HG03139 (cell line): ENCODE results near the gene TCHH.
"Not testable (repeated sequence)": the region's sequence is repeated elsewhere in the genome, so short reads cannot be mapped to it uniquely, and the experiment has no call there.

Source experiments
- ATAC-seq: cut with Tn5 transposase; IDR thresholded peaks from one replicate; pipeline ENCODE4 v1.9.1; 2021; ENCODE audit not compliant: unreplicated experiment

The TCHH gene, protein sequence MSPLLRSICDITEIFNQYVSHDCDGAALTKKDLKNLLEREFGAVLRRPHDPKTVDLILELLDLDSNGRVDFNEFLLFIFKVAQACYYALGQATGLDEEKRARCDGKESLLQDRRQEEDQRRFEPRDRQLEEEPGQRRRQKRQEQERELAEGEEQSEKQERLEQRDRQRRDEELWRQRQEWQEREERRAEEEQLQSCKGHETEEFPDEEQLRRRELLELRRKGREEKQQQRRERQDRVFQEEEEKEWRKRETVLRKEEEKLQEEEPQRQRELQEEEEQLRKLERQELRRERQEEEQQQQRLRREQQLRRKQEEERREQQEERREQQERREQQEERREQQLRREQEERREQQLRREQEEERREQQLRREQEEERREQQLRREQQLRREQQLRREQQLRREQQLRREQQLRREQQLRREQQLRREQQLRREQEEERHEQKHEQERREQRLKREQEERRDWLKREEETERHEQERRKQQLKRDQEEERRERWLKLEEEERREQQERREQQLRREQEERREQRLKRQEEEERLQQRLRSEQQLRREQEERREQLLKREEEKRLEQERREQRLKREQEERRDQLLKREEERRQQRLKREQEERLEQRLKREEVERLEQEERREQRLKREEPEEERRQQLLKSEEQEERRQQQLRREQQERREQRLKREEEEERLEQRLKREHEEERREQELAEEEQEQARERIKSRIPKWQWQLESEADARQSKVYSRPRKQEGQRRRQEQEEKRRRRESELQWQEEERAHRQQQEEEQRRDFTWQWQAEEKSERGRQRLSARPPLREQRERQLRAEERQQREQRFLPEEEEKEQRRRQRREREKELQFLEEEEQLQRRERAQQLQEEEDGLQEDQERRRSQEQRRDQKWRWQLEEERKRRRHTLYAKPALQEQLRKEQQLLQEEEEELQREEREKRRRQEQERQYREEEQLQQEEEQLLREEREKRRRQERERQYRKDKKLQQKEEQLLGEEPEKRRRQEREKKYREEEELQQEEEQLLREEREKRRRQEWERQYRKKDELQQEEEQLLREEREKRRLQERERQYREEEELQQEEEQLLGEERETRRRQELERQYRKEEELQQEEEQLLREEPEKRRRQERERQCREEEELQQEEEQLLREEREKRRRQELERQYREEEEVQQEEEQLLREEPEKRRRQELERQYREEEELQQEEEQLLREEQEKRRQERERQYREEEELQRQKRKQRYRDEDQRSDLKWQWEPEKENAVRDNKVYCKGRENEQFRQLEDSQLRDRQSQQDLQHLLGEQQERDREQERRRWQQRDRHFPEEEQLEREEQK (N-terminal part only)

DNA sequence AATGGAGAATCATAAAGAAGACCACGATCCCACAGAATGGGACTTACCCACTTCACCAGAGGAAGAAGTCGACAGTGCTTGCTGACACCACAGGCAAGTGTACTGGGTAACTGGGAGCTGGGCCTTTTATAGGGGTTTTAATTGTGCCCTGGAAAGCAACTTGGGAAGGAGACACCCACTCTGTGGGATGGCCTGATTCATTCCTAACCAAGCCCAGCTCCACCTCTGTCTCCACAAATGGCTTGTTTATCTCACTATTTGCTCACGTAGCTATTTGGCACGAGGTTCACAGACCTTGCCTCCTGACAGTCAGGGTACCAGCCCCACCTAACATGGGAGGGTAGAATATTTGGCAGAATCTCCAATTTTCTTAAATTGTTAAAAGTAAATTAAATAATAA is at the start of gene TCHH:
TCHH (minus strand) TSS at position 101 of the 400 bp plus-strand sequence. CDS start 1,364 bp downstream, outside the sequence.
- no peak for ATAC-seq

DNA sequence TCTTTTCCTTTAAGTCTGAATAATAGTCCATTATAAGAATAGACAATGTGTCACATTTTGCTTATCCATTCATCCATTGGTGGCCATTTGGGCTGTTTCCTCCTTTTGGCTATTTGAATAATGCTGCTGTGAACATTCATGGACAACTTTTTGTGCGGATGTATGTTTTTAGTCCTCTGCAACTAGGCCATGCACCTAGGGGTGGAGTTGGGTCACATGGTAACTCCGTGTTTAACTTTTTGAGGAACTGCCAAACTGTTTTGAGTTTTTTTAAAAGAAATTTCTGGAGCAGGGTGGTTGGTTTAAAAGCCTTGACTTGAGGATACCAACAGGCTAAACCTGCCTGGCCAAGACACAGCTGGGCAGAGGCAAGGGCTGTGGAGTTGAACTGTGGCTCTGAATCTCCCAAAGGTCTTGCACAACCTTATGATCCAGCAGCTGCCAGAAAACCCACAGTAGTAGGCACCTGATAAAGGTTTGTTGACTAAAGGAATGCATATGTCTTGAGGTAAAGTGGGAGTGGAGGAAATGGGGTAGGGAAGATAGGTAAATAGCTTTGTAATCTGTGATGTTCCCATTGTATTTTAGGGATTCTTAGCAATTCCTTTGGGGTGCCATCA is 49.4 kb upstream of the TCHH start:
- ATAC-seq, result no peak

DNA sequence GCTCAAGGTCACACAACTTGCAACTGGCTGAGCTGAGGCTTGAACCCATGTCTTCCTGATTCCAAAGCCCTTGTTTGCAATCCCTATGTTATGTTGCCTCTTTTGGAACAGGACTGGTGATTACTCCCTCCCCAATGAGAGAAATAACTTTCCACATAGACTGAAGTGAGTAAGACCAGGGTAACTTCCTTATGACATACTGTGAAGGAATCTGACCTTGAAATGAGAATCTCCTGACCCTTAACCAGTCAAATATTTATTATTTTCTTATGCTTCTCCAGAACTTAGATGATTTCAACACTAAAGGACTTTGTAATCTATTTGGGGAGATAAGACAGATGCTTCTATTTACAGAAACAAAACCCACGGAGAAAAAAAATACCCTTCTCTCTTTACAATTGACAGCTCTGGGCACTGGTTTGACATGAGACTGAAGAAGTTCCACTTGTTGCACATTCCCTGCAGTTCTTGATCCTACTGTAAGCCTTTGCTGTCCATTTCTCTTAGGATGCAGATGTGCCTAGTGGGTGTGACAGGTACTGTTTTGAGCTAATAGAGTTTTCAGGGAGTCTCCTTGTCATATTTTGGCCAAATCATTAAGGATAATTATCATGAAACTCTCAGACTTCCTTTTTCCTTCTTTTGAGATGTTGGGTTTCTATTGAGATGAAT is 47.7 kb upstream of the TCHH start:
- no peak for ATAC-seq

DNA sequence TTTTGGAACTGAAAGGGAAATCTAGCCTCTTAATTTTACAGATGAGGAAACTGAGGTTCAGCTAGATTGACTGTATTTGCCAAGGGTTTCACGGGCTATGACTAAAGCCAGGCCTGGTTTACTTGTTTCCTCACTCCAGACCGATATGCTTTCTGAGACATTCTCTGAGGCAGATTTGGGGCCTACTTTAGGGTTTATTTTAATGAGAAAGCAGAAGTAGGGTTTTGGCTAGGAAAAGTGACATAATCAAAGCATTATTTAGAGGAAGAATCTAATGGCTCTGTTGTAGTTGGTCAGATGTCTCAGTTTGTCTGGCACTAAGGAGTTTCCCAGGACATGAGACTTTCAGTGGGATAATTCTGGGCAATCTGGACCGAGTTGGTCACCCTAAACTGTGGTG is 45.3 kb upstream of the TCHH start:
- no peak for ATAC-seq

DNA sequence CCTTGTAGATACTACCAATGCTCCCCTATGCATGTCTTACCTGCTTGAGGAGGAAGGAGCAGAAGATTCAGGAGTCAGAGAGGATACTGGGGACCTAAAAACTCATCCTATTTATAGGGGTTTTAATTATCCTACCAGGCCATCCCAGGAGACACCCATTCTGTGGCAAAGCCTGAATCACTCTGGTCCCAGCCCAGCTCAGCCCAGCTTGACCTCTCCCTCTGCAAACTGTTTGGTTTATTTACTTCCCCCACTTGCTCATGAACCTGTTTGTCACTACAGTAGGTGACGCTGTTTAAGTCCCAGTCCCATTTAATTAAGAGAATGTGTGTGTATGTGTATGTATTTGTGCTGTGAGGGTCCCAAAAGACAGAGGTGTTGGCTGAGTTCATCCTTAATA is 43.9 kb upstream of the TCHH start, which contains the start of gene RPTN:
RPTN (minus strand) TSS at position 85 of the 400 bp plus-strand sequence. CDS start 1,339 bp downstream, outside the sequence.
- no peak for ATAC-seq

DNA sequence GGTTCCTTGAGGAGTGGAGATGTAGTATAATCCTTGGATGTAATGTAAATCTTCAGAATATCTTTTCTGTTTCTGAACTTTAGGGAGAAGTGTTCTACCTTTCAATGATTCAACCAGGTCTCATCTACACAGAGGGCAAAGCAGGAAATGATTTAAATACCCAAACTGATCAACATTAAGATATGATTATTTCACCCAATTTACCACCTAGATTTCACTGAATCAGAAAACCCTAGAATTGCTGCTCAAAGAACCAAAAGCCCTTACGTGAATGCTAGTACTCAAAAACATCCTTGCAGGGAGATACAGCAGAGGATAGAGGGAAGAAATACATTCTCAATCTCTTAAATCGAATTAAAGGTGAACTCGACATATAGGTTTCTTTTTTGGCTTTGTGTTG is 38.8 kb upstream of the TCHH start:
- no peak for ATAC-seq

DNA sequence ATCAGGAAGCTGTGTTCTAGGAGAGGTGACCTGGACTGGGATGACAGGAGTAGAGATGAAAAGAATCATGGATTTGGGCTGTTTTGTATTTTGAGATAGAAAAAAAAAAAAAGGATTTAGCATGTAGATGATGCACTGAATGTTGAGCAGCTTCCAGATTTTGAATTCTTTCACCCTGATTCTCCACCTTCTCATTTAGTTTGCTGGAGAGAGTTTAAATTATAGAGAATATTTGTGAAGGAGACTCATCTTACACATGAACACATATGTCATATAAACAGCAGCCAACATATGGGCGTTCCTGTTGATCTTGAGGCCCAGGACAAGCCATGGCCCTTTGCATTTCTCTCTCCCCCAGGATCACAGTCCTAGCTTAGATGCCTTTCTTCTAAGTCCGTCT is 36.4 kb upstream of the TCHH start:
- no peak for ATAC-seq

DNA sequence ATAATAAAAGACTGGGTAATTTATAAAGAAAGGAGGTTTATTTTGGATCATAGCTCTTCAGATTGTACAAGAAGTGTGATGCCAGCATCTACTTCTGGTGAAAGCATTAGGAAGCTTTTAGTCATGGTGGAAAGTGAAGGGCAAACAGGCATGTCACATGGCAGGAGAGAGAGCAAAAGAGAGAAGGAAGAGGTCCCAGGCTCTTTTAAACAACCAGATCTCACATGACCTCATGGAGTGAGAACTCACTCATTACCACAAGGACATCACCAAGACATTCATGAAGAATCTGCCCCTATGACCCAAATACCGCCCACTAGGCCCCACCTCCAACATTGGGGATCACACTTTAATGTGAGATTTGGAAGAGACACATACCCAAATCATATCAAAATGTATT is 33.7 kb upstream of the TCHH start:
- ATAC-seq, result no peak

DNA sequence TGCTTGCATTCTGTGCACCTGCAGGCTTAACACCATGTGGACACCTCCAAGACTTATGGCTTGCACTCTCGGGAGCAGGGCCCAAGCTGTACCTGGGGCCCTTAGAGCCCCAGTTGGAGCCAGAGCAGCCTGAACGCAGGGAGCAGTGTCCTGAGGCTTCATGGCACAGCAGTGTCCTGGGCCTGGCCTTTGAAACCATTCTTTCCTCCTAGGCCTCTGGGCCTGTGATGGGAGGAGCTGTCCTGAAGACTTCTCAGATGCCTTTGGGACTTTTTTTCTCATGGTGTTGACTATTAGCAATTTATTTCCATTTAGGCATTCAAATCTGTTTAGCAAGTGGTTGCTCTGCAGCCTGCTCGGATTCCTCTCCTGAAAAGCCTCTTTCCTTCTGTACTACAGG is 32.8 kb upstream of the TCHH start:
- no peak for ATAC-seq

DNA sequence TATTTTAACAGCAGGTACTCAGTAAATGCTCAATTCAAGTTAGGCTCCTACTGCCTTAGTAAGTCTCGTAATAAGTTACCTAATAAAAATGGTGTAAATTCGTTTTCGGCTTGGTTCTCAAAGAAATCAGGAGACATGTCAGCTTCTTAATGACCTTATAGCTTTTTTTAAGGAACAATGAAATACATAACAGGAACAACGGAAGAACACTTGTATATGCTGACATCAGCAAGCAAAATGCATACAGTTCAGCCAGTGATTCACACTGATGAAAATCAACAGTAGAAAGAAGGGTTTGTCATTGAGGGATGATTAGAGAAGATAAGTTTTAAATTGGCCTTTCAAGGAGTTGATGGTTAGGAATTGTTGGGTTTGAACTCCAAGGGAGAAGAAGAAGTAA is 30.5 kb upstream of the TCHH start:
- no peak for ATAC-seq

DNA sequence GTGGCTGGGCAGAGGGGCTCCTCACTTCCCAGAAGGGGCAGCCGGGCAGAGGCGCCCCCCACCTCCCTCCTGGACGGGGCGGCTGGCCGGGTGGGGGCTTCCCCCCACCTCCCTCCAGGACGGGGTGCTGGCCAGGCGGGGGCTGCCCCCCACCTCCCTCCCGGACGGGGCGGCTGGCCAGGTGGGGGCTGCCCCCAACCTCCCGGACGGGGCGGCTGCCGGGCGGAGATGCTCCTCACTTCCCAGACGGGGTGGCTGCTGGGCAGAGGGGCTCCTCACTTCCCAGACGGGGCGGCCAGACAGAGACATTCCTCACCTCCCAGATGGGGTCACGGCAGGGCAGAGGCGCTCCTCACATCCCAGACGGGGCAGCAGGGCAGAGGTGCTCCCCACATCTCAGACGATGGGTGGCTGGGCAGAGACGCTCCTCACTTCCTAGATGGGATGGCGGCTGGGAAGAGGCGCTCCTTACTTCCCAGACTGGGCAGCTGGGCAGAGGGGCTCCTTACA is 29.5 kb upstream of the TCHH start:
- not testable (repeated sequence) for ATAC-seq

DNA sequence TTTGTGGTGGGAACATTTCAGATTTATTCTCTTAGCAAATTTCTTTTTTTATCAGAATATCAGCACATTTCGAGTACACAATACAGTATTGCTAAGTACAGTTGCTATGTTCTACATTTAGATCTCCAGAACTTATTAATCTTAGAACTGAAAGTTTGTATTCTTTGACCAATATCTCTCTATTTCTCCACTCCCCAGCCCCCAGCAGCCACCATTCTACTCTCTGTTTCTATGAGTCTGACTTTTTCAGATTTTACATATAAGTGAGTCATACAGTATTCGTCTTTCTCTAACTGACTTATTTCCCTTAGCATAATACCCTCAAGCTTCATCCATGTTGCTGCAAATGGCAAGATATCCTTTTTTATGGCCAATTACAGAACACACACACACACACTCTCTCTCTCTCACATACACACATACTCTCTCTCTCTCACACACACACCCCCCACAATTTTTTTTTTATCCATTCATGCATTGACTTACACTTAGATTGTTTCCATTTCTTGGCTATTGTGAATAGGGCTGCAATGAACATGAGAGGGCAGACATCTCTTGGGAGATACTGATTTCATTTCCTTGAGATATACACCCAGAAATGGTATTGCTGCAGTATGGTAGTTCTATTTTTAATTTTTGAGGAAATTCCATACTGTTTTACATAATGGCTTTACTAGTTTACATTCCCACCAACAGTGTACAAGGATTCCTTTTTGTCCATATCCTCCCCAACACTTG is 28.1 kb upstream of the TCHH start:
- no peak for ATAC-seq

DNA sequence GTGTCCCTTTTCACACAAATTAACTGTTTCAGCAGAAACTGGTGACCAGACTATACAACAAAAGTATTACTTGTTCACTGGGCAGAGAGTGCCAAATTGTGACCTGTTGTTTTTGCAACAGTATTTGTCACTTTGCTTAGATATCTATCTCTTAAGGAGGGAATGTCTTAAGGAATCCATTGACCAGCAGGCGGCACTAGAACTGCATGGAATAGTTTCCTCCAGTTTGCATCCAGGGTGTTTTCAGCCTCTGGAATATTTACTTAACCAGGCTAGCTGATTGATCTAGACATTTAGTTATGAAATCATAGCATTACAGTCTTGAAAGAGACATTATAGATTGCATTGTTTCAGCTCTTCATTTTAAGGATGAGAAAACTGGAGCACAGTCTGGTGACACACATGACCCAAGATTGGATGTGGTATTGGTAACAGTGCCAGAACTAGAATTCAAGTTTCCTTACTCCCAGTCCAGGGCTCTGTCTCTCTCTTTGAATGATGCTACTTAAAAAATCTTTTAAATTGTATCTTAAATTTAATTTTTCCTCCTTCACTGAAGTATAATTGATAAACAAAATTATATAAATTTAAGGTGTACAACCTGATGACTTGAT is 26.8 kb upstream of the TCHH start:
- no peak for ATAC-seq

DNA sequence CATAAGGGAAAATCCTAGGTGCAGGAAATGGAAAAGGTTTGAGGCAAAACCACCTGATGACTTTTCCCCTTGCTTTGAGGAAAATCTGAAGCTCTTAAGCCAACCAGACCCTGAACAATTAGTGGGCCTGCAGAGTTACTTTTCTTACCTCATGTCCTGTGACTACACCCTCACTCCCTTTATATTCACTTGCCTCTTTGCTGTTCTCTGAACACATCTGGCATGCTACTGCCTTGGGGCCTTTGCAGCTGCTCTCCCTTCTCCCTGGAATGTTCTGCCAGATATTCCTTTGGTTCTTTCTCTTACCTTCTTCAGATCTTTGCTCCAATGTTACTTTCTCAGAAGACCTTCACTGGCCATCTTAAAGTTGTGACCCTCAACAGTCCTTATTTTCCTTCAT is 22.0 kb upstream of the TCHH start:
- no peak for ATAC-seq

DNA sequence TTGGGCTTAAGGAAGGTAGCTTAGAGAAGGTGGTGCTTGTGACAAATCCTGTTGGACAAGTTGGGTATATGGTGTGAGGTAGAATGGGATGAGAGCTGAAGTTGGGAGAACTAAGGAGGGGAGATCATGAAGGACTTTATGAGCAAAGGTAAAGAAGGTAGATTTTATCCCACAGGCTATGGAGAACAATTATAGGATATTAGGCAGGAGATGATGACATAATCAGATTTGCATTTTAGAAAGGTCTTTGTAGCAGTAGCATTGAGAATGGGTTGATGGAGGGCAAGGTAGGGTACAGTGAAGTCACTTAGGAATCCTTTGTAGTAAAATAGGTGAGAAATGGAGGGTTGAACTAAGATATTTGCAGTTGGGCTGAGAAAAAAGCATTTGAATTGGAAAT is 14.9 kb upstream of the TCHH start:
- no peak for ATAC-seq

DNA sequence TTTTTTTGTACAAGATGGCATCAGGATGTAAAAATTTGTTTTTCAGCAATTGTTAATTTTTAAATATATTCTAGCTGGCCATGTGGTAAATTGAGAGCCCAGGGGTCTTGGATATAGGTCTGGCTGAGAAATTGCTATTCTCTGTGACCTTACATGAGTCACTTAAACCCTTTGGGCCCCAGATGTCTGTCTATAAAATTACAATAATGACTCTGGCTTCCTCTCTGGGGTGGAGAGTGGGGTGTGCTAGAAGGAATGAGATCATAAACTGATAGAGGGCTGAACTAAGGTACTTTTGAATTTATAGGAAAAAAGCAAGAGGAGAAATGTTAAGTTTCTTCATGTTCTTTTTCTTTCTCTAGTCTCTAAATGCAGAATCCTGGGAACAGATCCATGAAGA is 12.4 kb upstream of the TCHH start:
- no peak for ATAC-seq

DNA sequence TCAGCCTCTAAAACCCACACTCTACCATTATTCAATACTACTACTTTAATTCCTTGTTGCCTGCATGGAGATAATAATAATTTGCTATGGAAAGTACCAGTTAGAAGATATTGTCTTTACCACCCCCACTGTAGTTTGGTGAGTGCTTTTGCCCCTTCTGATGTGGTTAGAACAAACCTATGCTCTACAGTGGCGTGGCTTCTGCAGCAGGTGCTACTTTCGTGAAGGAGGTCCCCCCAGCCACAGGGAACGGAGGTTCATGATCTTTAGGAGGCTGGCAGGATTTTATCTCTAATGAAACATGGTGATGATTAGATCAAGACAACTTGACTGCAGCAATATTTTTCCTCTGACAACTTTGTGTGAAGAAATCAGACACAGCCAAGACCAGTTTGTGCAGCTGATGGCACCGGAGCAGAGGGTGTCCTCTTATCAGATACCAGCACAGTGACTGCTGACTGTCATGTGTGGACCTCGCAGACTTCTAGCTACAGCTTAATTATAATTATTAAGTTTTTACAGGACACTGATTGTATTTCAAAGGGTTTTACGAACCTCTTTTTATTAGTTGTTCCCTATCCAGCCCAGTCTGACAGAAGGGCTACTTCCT is 10.7 kb upstream of the TCHH start:
- ATAC-seq, result no peak

DNA sequence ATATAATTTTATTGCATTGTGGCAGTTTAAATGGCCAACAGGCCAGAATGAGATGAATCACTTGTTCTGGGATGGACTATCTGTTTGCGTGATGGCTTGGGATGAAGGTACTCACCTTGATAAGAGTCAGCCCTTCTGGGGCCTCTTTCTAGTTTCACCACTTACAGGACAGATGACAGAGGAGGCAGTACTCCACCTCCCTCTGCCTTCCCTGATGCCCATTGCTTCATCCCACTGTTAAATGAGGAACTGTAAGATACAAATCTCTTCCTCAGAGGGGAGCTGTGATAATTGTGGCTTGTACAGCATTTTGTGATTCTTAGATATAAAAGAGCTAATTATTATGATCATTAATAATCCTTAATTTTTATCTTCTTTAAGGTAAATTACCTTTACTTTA is 3.7 kb upstream of the TCHH start:
- no peak for ATAC-seq
